ENCODE data around the gene AGFG2. TPM values are rescaled to one million over a fixed set of nuclear protein-coding genes. Genes with fewer than 3 reads are reported as not detected.

The AGFG2 gene
- total RNA-seq, 1 experiment from 2014 or later: 11.2 TPM

GRCh38 chr7:100562195-100563099 lies 23.4 kb downstream of the AGFG2 start:
- no peak for TF ChIP-seq CTCF (conservative IDR thresholded peaks at IDR 0.05)

More at GRCh38 chr7:100562195-100563099, 23.4 kb downstream of the AGFG2 start:
- H3K27ac Mint-ChIP-seq: no peak overlapping the region
- Histone ChIP-seq H3K4me2 (ENCODE audit: insufficient read depth, insufficient read length, low read length) (no peak overlapping the region), H3K27ac (ENCODE audit: insufficient read length, low read depth, low read length) (no peak overlapping the region), H4K5ac (ENCODE audit: insufficient read length, low read depth, low read length) (no peak overlapping the region), H4K20me1 (ENCODE audit: control insufficient read depth, insufficient read depth, insufficient read length) (no peaks in the 10 kb centered on the region), H4K8ac (replicated peaks; ENCODE audit: insufficient read length, low read depth, low read length) (no peak overlapping the region), H3K4ac (ENCODE audit: low read depth, low read length) (no peak overlapping the region), H2BK12ac (ENCODE audit: insufficient read length, low read depth, low read length) (no peak overlapping the region), H2BK15ac (ENCODE audit: low read depth, low read length) (no peak overlapping the region), H3K9me3 (ENCODE audit: control insufficient read depth, low read depth, low read length) (no peaks in the 10 kb centered on the region), H3K56ac (ENCODE audit: insufficient read length, low read depth, low read length) (no peak overlapping the region), H3K79me2 (ENCODE audit: insufficient read depth, low read length) (no peaks in the 10 kb centered on the region), H3K23ac (ENCODE audit: insufficient read length, low read depth, low read length) (no peak overlapping the region), H4K91ac (ENCODE audit: insufficient read length, low read depth, low read length) (no peak overlapping the region), H3K14ac (ENCODE audit: insufficient read depth, low read length) (no peak overlapping the region), H2BK5ac (ENCODE audit: insufficient read length, low read length) (no peak overlapping the region), H2BK120ac (ENCODE audit: low read depth, low read length, poor library complexity, severe bottlenecking) (no peak overlapping the region), H2AK5ac (ENCODE audit: insufficient read length, low read length) (no peak overlapping the region), H3K4me1 (ENCODE audit: insufficient read depth, low read length) (peaks cover 3% of the 10 kb centered on the region; the same call in 1 of the 2 replicates), H3K18ac (ENCODE audit: insufficient read length, low read depth, low read length) (no peak overlapping the region), H3K79me1 (ENCODE audit: insufficient read depth, low read depth, low read length, poor library complexity, severe bottlenecking) (no peaks in the 10 kb centered on the region), H3K27me3 (ENCODE audit: insufficient read depth, low read length) (no peaks in the 10 kb centered on the region), H3T11ph (ENCODE audit: low read length) (no peak overlapping the region), H2AFZ (ENCODE audit: low read length) (no peak overlapping the region), H2BK20ac (ENCODE audit: low read depth, low read length, poor library complexity, severe bottlenecking) (no peak overlapping the region), H3K23me2 (ENCODE audit: insufficient read length, low read depth, low read length, poor library complexity, severe bottlenecking) (no peaks in the 10 kb centered on the region), H3K9ac (ENCODE audit: extremely low read depth, insufficient read length, low read length) (no peak overlapping the region)
- no peak for DNase-seq
- no CpG with 5 or more reads among the region's 26 CpGs for WGBS (ENCODE audit: extremely low coverage, insufficient read length, low lambda C conversion rate)
- H3K36me3 Mint-ChIP-seq (ENCODE audit: insufficient read depth in 1 of 3, low read depth in 3 of 3): peaks cover 0 to 10% (median 4%) of the 10 kb centered on the region in 3 experiments; a peak in 3 of 7 replicates
- H3K4me1 Mint-ChIP-seq: peaks cover 8 to 11% of the 10 kb centered on the region in 2 experiments
- no peak overlapping the region for H3K4me3 Mint-ChIP-seq
- no peaks in the 10 kb centered on the region for H3K9me3 Mint-ChIP-seq
- H3K27me3 Mint-ChIP-seq (ENCODE audit: low read depth): no peaks in the 10 kb centered on the region
